H1 (cell line): ENCODE results near the gene PHTF2. TPM values are rescaled to one million over a fixed set of nuclear protein-coding genes. Genes with fewer than 3 reads are reported as not detected.

Source experiments
- CTCF ChIA-PET: fragments of 300-600 bp; sonication (Branson Sonifier 250); formaldehyde crosslinking; loops from one replicate; lab custom pipeline; 2021; ENCODE audit not compliant: partially characterized antibody; lab: Charles Lee
- POLR2A ChIA-PET: fragments of 300-600 bp; sonication (Branson Sonifier 250); formaldehyde crosslinking; loops from one replicate; lab custom pipeline; 2021; ENCODE audit warnings: inconsistent platforms; ENCODE audit not compliant: partially characterized antibody; lab: Charles Lee
- DNase-seq, 2 experiments: peaks; one replicate each; pipeline versions ENCODE4 v3.0.0 to v3.0.0-alpha.2; 2010 to 2022; ENCODE audit warnings: low spot score in 2 of 2, low read depth in 1 of 2, mixed read lengths in 1 of 2
- FAIRE-seq: peaks from 2 replicates; lab custom pipeline; 2011; peaks lifted over from hg19 to GRCh38; lab: Jason Lieb, UNC
- H2AFZ ChIP-seq: 2 replicates; pipeline ENCODE4 v1.8.1; 2012; ENCODE audit warnings: low read length, inconsistent platforms
- H2AK5ac ChIP-seq: 2 replicates; pipeline ENCODE4 v1.6.1; 2013; ENCODE audit warnings: low read depth, low read length
- H2BK120ac ChIP-seq: replicated peaks from 2 replicates; pipeline ENCODE3; 2013; ENCODE audit warnings: low read depth, low read length, inconsistent platforms
- H2BK12ac ChIP-seq: 2 replicates; pipeline ENCODE4 v1.6.1; 2013; ENCODE audit warnings: low read depth, low read length
- H2BK15ac ChIP-seq: 2 replicates; pipeline ENCODE4 v1.6.1; 2013; ENCODE audit warnings: low read length
- H2BK20ac ChIP-seq: 2 replicates; pipeline ENCODE4 v1.6.1; 2013; ENCODE audit warnings: low read length
- H2BK5ac ChIP-seq: 2 replicates; pipeline ENCODE4 v1.6.1; 2013; ENCODE audit warnings: low read depth, low read length
- H3K14ac ChIP-seq: 2 replicates; pipeline ENCODE4 v1.6.1; 2013; ENCODE audit warnings: inconsistent platforms; ENCODE audit not compliant: insufficient read length
- H3K18ac ChIP-seq: 2 replicates; pipeline ENCODE4 v1.6.1; 2013; ENCODE audit warnings: low read length; ENCODE audit errors: extremely low read depth
- H3K23ac ChIP-seq: 2 replicates; pipeline ENCODE4 v1.6.1; 2013; ENCODE audit warnings: inconsistent platforms; ENCODE audit not compliant: insufficient read length
- H3K23me2 ChIP-seq: 2 replicates; pipeline ENCODE4 v1.6.1; 2013; ENCODE audit warnings: low read depth, low read length
- H3K27ac ChIP-seq: 2 replicates; pipeline ENCODE4 v1.6.1; 2011; ENCODE audit warnings: low read depth, low read length, inconsistent platforms
- H3K27me3 ChIP-seq, 4 experiments: replicated peaks in 1 of 4; 1 replicate in 1 of 4; 2 replicates in 3 of 4; pipeline versions ENCODE4 v1.6.1 to v1.8.1; 2011 to 2013; ENCODE audit warnings: low read length in 3 of 4, mild to moderate bottlenecking in 3 of 4, inconsistent platforms in 2 of 4, mixed read lengths in 2 of 4, moderate library complexity in 1 of 4; ENCODE audit not compliant: control insufficient read depth in 3 of 4, insufficient read depth in 3 of 4; ENCODE audit errors: extremely low read depth in 1 of 4
- H3K36me3 ChIP-seq, 4 experiments: 2 replicates each; pipeline versions ENCODE4 v1.6.1 to v1.8.1; 2011 to 2013; ENCODE audit warnings: mild to moderate bottlenecking in 4 of 4, low read length in 3 of 4, moderate library complexity in 2 of 4, control low read depth in 1 of 4, inconsistent platforms in 1 of 4; ENCODE audit not compliant: insufficient read depth in 4 of 4, control insufficient read depth in 2 of 4
- H3K4ac ChIP-seq: replicated peaks from 2 replicates; pipeline ENCODE3; 2013; ENCODE audit warnings: low read length, low read depth, mixed read lengths, inconsistent platforms; ENCODE audit not compliant: insufficient read length
- H3K4me1 ChIP-seq, 4 experiments: replicated peaks in 1 of 4; 1 replicate in 1 of 4; 2 replicates in 3 of 4; pipeline versions ENCODE4 v1.6.1 to v1.8.1; 2011 to 2013; ENCODE audit warnings: low read length in 3 of 4, inconsistent platforms in 2 of 4, mixed read lengths in 1 of 4; ENCODE audit not compliant: insufficient read depth in 4 of 4, control insufficient read depth in 3 of 4
- H3K4me2 ChIP-seq, 2 experiments: 2 replicates each; pipeline versions ENCODE4 v1.6.1 to v1.8.1; 2011 to 2013; ENCODE audit warnings: low read depth in 2 of 2, low read length in 2 of 2, control low read depth in 1 of 2, inconsistent platforms in 1 of 2, mild to moderate bottlenecking in 1 of 2; ENCODE audit not compliant: insufficient read depth in 1 of 2
- H3K4me3 ChIP-seq, 4 experiments: fragments of 200-600, 300-600 bp in 1 of 4; sonication (generic), shearing (Covaris generic), sonication (Bioruptor Twin) in 1 of 4; 2 replicates each; pipeline versions ENCODE4 v1.5.1 to v1.8.1; 2011 to 2016; ENCODE audit warnings: low read length in 4 of 4, low read depth in 3 of 4, control low read depth in 2 of 4, inconsistent platforms in 2 of 4, mild to moderate bottlenecking in 2 of 4, mixed read lengths in 1 of 4, moderate library complexity in 1 of 4; ENCODE audit not compliant: insufficient read depth in 2 of 4; ENCODE audit errors: extremely low read depth in 1 of 4
- H3K56ac ChIP-seq: replicated peaks from 2 replicates; pipeline ENCODE3; 2013; ENCODE audit warnings: low read depth, mild to moderate bottlenecking, mixed read lengths, low read length, inconsistent platforms; ENCODE audit not compliant: insufficient read length
- H3K79me1 ChIP-seq: 2 replicates; pipeline ENCODE4 v1.6.1; 2013; ENCODE audit warnings: low read depth, low read length, control low read depth
- H3K79me2 ChIP-seq, 2 experiments: 2 replicates each; pipeline versions ENCODE4 v1.6.1 to v1.8.1; 2012 to 2013; ENCODE audit warnings: low read length in 2 of 2, mild to moderate bottlenecking in 2 of 2, inconsistent platforms in 1 of 2; ENCODE audit not compliant: insufficient read depth in 2 of 2, control insufficient read depth in 1 of 2
- H3K9ac ChIP-seq, 4 experiments: replicated peaks in 1 of 4; 1 replicate in 1 of 4; 2 replicates in 3 of 4; pipeline versions ENCODE4 v1.6.1 to v1.8.1; 2011 to 2013; ENCODE audit warnings: low read depth in 3 of 4, low read length in 3 of 4, control low read depth in 2 of 4, mild to moderate bottlenecking in 2 of 4, moderate library complexity in 2 of 4, inconsistent platforms in 1 of 4; ENCODE audit errors: extremely low read depth in 1 of 4
- H3K9me3 ChIP-seq, 2 experiments: 2 replicates each; pipeline versions ENCODE4 v1.6.1 to v1.8.1; 2012 to 2013; ENCODE audit warnings: mild to moderate bottlenecking in 2 of 2, moderate library complexity in 2 of 2, control low read depth in 1 of 2, inconsistent platforms in 1 of 2, low read depth in 1 of 2, low read length in 1 of 2, mixed read lengths in 1 of 2; ENCODE audit not compliant: insufficient read depth in 2 of 2
- H4K20me1 ChIP-seq, 2 experiments: replicated peaks in 1 of 2; 2 replicates each; pipeline versions ENCODE3 to v1.8.1; 2011 to 2013; ENCODE audit warnings: inconsistent platforms in 2 of 2, low read length in 2 of 2, mild to moderate bottlenecking in 1 of 2; ENCODE audit not compliant: insufficient read depth in 2 of 2, control insufficient read depth in 1 of 2
- H4K5ac ChIP-seq: 2 replicates; pipeline ENCODE4 v1.6.1; 2013; ENCODE audit warnings: low read length, low read depth, mixed read lengths, inconsistent platforms; ENCODE audit not compliant: insufficient read length
- H4K8ac ChIP-seq: 2 replicates; pipeline ENCODE4 v1.8.0; 2013; ENCODE audit warnings: mild to moderate bottlenecking, moderate library complexity, low read length, inconsistent platforms; ENCODE audit not compliant: insufficient read depth; ENCODE audit errors: extremely low read depth
- H4K91ac ChIP-seq: replicated peaks from 2 replicates; pipeline ENCODE3; 2013; ENCODE audit warnings: low read length, mixed read lengths, inconsistent platforms; ENCODE audit not compliant: insufficient read length
- BCL11A ChIP-seq, 2 experiments: IDR thresholded peaks; one replicate each; pipeline ENCODE4 v1.6.1; 2011; ENCODE audit warnings: low read depth in 2 of 2, low read length in 2 of 2, mild to moderate bottlenecking in 2 of 2
- CBX8 ChIP-seq: fragments of 300-800, 300-1000 bp; sonication (generic); IDR thresholded peaks from 2 replicates; pipeline ENCODE4 v1.7.1; 2016; ENCODE audit warnings: low read depth, low read length, borderline replicate concordance
- CHD2 ChIP-seq: IDR thresholded peaks from 2 replicates; pipeline ENCODE4 v1.6.1; 2012; ENCODE audit warnings: low read length, improper control_type of control experiment
- CTCF ChIP-seq, 3 experiments: IDR thresholded peaks; 1 replicate in 2 of 3; 2 replicates in 1 of 3; pipeline versions ENCODE4 v1.5.1 to v1.6.1; 2011; ENCODE audit warnings: low read length in 3 of 3, mild to moderate bottlenecking in 3 of 3, inconsistent platforms in 2 of 3, low read depth in 1 of 3, moderate library complexity in 1 of 3; ENCODE audit not compliant: insufficient read depth in 1 of 3; ENCODE audit errors: control extremely low read depth in 1 of 3
- FOSL1 ChIP-seq: IDR thresholded peaks from 2 replicates; pipeline ENCODE4 v1.6.1; 2011; ENCODE audit warnings: mild to moderate bottlenecking, low read depth, low read length, moderate library complexity; ENCODE audit not compliant: insufficient read depth
- HDAC6 ChIP-seq: IDR thresholded peaks from one replicate; pipeline ENCODE4 v1.7.1; 2012; ENCODE audit warnings: low read depth, mild to moderate bottlenecking, inconsistent platforms, low read length, moderate library complexity
- KDM4A ChIP-seq: IDR thresholded peaks from one replicate; pipeline ENCODE4 v1.7.1; 2012; ENCODE audit warnings: low read depth, mild to moderate bottlenecking, moderate library complexity, low read length, inconsistent platforms; ENCODE audit not compliant: severe bottlenecking
- MAX ChIP-seq: IDR thresholded peaks from 2 replicates; pipeline ENCODE4 v1.6.1; 2012; ENCODE audit warnings: inconsistent platforms
- NANOG ChIP-seq: IDR thresholded peaks from 2 replicates; pipeline ENCODE4 v1.6.1; 2011; ENCODE audit warnings: low read length, low read depth, mild to moderate bottlenecking, inconsistent platforms; ENCODE audit not compliant: insufficient read depth, poor library complexity, severe bottlenecking
- NRF1 ChIP-seq: IDR thresholded peaks from 2 replicates; pipeline ENCODE4 v1.6.1; 2011; ENCODE audit warnings: mild to moderate bottlenecking, low read depth, low read length, improper control_type of control experiment
- TBP ChIP-seq: IDR thresholded peaks from 2 replicates; pipeline ENCODE4 v1.6.1; 2011; ENCODE audit warnings: low read depth, low read length, improper control_type of control experiment
- TCF12 ChIP-seq: IDR thresholded peaks from 2 replicates; pipeline ENCODE4 v1.6.1; 2011; ENCODE audit warnings: low read depth, mild to moderate bottlenecking, low read length
- WGBS, 2 experiments: shearing (Covaris generic) in 1 of 2; methylation state at CpG; one replicate each; pipeline versions ENCODE4 v1.1.6 to v1.1.7; 2013 to 2015; ENCODE audit warnings: low lambda C conversion rate in 2 of 2, mixed read lengths in 2 of 2, inconsistent platforms in 1 of 2, low coverage in 1 of 2, missing lambda C conversion rate in 1 of 2; ENCODE audit not compliant: insufficient replicate concordance in 2 of 2, insufficient coverage in 1 of 2, insufficient read length in 1 of 2; ENCODE audit errors: extremely low coverage in 1 of 2, missing lambda C conversion rate in 1 of 2; 5-methylcytosine and 5-hydroxymethylcytosine counted together
- polyA plus RNA-seq, 7 experiments: library from polyadenylated mRNA; depleted of rRNA in 3 of 7; stranded (reverse) in 5 of 7; unstranded in 2 of 7; fragments of >200 nt in 5 of 7; fragments of 200-250 nt in 2 of 7; gene quantifications; 1 replicate in 5 of 7; 2 replicates in 1 of 7; 4 replicates in 1 of 7; pipeline versions ENCODE4 v1.2.1 to v1.2.3, GENCODE V29; 2011 to 2013; ENCODE audit warnings: missing spikeins in 2 of 7, mixed read lengths in 2 of 7
- total RNA-seq: library from RNA; stranded (reverse); fragmentation: NEBNext Ultra II Directional; extraction: Animal tissue kit (Norgen Biotek cat#: 25700); gene quantifications from 2 replicates; pipeline ENCODE4 v1.2.1, GENCODE V29; 2021

PHTF2 gene
- total and polyA plus RNA-seq, 2 of the 8 experiments (the other 6 are each of a cell fraction or from before 2014, with no cell fraction given): 9.0 to 25.4 TPM

GRCh38 chr7:77942431-77942830, 143.9 kb downstream of the PHTF2 start:
- Histone ChIP-seq H2BK120ac (no peak overlapping the region), H3K79me1 (no peaks in the 10 kb centered on the region), H3K56ac (no peak overlapping the region), H4K5ac (no peak overlapping the region), H3K4me3 (no peak overlapping the region), H2BK12ac (no peak overlapping the region), H3K18ac (no peak overlapping the region), H3K9me3 (no peaks in the 10 kb centered on the region), H3K36me3 (no peaks in the 10 kb centered on the region), H3K14ac (no peak overlapping the region), H3K23ac (no peak overlapping the region), H3K79me2 (no peaks in the 10 kb centered on the region), H2AFZ (no peak overlapping the region), H3K27ac (no peak overlapping the region), H3K4me2 (no peak overlapping the region), H2AK5ac (no peak overlapping the region), H2BK5ac (no peak overlapping the region), H4K20me1 (no peaks in the 10 kb centered on the region), H3K27me3 (no peaks in the 10 kb centered on the region), H3K4ac (no peak overlapping the region), H2BK15ac (no peak overlapping the region), H4K91ac (no peak overlapping the region), H3K9ac (no peak overlapping the region), H3K23me2 (no peaks in the 10 kb centered on the region), H3K4me1 (no peaks in the 10 kb centered on the region), H2BK20ac (no peak overlapping the region), H4K8ac (no peak overlapping the region)
- FAIRE-seq: no peak
- 90% methylated on average over 4 of the region's 4 CpGs; no CpG with 5 or more reads in 1 of the 2 experiments for WGBS, 2 experiments
- ChIA-PET CTCF (interaction anchor here (1.5 to 3.3 kb wide), 3 partner anchors 24 to 105 kb away, joined by 5 to 14 read pairs (median 7); no protein-coding TSS in a partner anchor), POLR2A (no interaction called here)
- DNase-seq: no peak
- TF ChIP-seq NRF1: no peak
- no peak for TF ChIP-seq FOSL1
- no peak for TF ChIP-seq NANOG
- TF ChIP-seq KDM4A: no peak
- TF ChIP-seq CHD2: no peak
- TF ChIP-seq HDAC6: no peak
- no peak for TF ChIP-seq TBP
- no peak for TF ChIP-seq CTCF (IDR thresholded peaks at IDR 0.05; ENCODE audit: control extremely low read depth in 1 of 3, insufficient read depth in 1 of 3, low read depth in 1 of 3, low read length in 3 of 3)
- TF ChIP-seq BCL11A (IDR thresholded peaks at IDR 0.05; ENCODE audit: low read depth in 2 of 2, low read length in 2 of 2): no peak
- TF ChIP-seq MAX: no peak
- no peak for TF ChIP-seq TCF12
- TF ChIP-seq CBX8: no peak
